GM19372 (cell line): ENCODE measurements around the gene FOXI1.

Experiments used
- ATAC-seq: cut with Tn5 transposase; IDR thresholded peaks from one replicate; pipeline ENCODE4 v1.9.1; 2021; ENCODE audit warnings: mild to moderate bottlenecking, low read depth, moderate library complexity; ENCODE audit not compliant: unreplicated experiment

FOXI1 gene

DNA sequence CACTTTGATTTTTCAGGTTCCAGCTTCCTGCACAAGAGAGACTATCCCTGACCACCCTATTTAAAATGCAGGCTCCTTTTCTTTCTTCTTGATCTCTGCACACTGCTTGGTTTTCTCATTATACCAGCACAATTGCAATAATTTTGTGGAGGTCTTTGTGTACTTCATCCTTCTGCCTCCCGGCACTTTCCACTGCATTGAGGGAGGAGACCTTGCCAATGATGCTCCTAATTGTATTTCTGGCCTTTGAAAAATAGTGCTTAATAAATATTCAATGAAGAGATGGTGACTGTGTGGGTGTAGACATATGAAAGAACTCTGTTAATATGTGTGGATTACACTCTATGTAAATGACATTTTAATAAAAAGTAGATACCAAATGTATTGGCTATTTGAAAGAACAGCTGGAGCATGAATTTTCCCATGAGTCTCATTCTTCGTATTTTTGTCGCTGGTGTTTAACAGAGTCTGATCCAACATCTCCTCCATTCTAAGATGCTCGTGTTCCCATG is 42.1 kb downstream of the FOXI1 start:
- no peak for ATAC-seq

DNA sequence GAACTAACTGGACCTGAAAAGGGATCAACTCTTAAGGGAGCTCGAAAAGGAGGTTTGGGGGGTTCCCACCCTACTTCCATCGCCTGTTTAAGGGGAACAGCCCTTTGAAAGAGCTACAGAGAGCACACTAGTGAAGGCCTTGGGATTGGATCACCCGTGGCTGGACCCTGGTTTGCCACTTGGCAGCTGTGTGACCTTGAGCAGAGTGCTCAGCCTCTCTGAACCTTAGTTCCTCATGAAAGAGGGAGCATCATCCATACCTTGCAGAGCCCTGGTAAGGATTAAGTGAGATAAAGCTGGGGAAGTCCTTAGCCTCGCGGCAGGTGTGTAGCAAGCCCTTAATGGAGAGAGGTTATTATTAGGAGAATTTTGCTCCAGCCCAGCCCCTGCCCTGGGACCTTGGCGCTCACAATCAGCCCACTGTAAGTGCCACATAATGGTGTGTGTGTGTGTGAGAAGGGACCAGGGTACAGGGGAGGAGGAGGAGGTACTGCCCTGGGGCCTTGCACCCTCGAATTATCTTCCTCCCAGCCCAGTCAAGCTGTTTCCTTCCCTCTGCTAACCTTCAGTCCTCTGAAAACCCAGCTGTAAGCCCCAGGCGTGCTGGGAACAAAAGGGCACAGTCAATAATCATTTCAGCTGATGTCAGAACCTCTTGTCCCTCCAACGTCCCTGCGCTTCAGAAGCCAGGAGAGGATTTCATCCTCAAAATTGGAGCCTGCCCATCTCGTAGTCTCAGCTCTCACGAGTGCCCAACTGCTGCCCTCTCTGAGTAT is 42.9 kb downstream of the FOXI1 start:
- no peak for ATAC-seq

GRCh38 chr5:170149206-170149515 is 43.5 kb downstream of the FOXI1 start:
- ATAC-seq: no peak

DNA sequence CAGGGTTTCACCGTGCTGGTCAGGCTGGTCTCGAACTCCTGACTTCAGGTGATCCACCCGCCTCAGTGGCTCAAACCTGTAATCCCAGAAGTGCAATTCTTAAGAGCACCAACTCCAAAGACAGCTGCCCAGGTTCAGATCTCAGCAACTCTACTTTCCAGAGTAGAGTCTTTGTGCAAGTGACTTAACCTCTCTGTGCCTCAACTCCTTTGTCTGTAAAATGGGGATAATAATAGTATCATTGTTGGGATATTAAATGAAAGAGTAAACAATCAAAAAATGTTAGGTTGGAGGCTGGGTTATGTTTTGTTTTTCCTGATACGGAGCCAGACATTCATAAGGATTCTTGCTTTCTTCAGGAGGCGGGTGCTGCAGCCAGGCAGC is 45.0 kb downstream of the FOXI1 start:
- no peak for ATAC-seq

- no peak for ATAC-seq
Measured at GRCh38 chr5:170151097-170151831, 45.6 kb downstream of the FOXI1 start.

DNA sequence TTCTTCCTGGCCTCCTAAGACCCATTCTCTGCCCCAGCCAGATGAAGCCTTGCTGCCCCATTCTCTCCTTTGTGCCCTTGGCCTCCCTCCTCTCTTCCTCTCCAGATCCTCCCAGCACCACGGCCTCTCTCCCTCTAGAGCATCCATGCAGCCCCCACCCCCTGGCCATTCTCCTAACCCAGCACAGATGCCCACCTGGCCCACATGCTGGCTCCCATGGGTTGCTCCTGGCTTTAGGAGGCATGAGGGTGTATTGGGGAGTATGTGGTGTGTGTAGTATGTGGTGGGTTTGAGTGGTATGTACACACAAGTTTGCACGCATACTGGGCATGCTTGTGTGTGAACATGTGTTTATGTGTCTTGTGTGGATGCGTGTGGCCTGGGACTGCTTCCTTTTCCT is 47.1 kb downstream of the FOXI1 start:
- no peak for ATAC-seq

DNA sequence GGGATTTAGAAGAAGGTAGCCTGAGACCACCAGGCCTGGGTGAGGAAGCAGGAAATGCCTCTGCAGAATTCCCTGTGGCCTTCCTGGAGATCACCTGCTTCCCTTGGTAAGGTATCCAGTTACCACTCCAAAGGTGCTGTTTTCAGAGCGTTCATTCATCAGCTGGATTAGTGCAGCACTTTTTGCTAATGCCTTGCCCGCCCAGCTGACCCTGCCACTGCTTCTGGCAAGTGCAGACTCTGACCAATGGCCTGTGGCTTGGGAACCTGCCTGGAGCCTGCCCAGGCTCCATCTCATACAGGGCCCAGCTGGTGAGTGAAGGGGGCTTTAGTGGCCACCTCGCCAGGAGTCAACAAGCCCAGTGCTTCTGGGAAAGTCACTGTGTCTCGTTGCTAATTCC is 48.6 kb downstream of the FOXI1 start:
- ATAC-seq: no peak

- ATAC-seq: no peak
Measured at GRCh38 chr5:170154744-170155143, 49.0 kb downstream of the FOXI1 start.

- ATAC-seq: no peak
Measured at GRCh38 chr5:170155771-170156170, 50.1 kb downstream of the FOXI1 start.

DNA sequence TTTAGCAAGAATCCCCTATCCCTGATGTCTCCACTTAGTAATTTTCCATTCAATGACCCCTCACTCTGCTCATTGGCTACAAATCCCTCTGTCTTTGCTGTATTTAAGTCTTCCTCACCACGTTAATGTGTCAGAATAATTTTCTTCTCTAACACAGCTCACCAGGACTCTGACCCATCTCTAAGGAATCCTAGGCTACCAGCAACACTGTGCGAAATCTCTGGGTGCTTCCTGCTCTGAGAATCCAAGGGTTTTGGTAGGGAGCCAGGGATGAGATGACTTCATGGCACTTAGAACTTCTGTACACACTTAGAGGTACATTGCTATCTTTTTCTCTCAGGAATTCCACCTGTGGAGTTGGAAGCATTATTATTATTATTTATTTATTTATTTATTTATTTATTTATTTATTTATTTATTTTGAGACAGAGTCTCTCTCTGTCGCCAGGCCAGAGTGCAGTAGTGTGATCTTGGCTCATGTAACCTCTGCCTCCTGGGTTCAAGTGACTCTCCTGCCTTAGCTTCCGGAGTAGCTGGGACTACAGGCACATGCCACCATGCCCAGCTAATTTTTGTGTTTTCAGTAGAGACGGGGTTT is 53.5 kb downstream of the FOXI1 start:
- no peak for ATAC-seq
